IMR-90 (cell line): ENCODE results near the gene CORO7. TPM values are rescaled to one million over a fixed set of nuclear protein-coding genes. Genes with fewer than 3 reads are reported as not detected.

Experiments used
- ATAC-seq: fragments of 200-7000 bp; cut with Tn5 transposase; 2 replicates; pipeline ENCODE4 v1.9.1; 2020; ENCODE audit warnings: low read depth, mild to moderate bottlenecking, moderate library complexity
- BruUV-seq: library from RNA; stranded (reverse); fragments of 400-500 nt; replicated peaks from 2 replicates; lab custom pipeline; 2021; lab: Mats Ljungman, UMichigan
- CTCF ChIA-PET: fragments of 300-600 bp; formaldehyde crosslinking; extraction: SDS; loops from one replicate; lab custom pipeline; 2021; ENCODE audit warnings: antibody characterized with exemption; lab: Yijun Ruan, JAX
- POLR2A ChIA-PET: fragments of 300-600 bp; sonication (Branson Sonifier 250); formaldehyde crosslinking; loops from one replicate; lab custom pipeline; 2022; ENCODE audit warnings: antibody characterized with exemption; ENCODE audit not compliant: unreplicated experiment; lab: Charles Lee
- DNase-seq: peaks from one replicate; pipeline ENCODE4 v3.0.0; 2013
- H2AFZ ChIP-seq: replicated peaks from 2 replicates; pipeline ENCODE3; 2013; ENCODE audit warnings: low read length, mild to moderate bottlenecking; ENCODE audit not compliant: poor library complexity
- H2AK5ac ChIP-seq: 2 replicates; pipeline ENCODE4 v1.6.1; 2013; ENCODE audit warnings: low read depth, low read length, inconsistent platforms
- H2AK9ac ChIP-seq: replicated peaks from 2 replicates; pipeline ENCODE3; 2013; ENCODE audit warnings: mild to moderate bottlenecking, low read depth, low read length, moderate library complexity; ENCODE audit not compliant: poor library complexity
- H2BK120ac ChIP-seq: 2 replicates; pipeline ENCODE4 v1.6.1; 2013; ENCODE audit warnings: low read depth, low read length, inconsistent platforms
- H2BK15ac ChIP-seq: 3 replicates; pipeline ENCODE4 v1.6.1; 2013; ENCODE audit warnings: low read depth, low read length, inconsistent platforms
- H2BK20ac ChIP-seq: 2 replicates; pipeline ENCODE4 v1.6.1; 2013; ENCODE audit warnings: low read depth, mild to moderate bottlenecking, inconsistent platforms, low read length, moderate library complexity
- H2BK5ac ChIP-seq: 2 replicates; pipeline ENCODE4 v1.6.1; 2013; ENCODE audit warnings: mild to moderate bottlenecking, low read depth, low read length, inconsistent platforms; ENCODE audit not compliant: poor library complexity, severe bottlenecking
- H3K14ac ChIP-seq: replicated peaks from 2 replicates; pipeline ENCODE4 v1.6.1; 2013; ENCODE audit warnings: low read depth, low read length, inconsistent platforms
- H3K18ac ChIP-seq: 2 replicates; pipeline ENCODE4 v1.6.1; 2013; ENCODE audit warnings: low read depth, low read length, control low read depth
- H3K23ac ChIP-seq: 2 replicates; pipeline ENCODE4 v1.6.1; 2013; ENCODE audit warnings: low read depth, low read length, inconsistent platforms
- H3K27ac ChIP-seq: 2 replicates; pipeline ENCODE4 v1.5.1; 2013; ENCODE audit warnings: mild to moderate bottlenecking, control low read depth, low read length; ENCODE audit not compliant: insufficient read depth
- H3K27me3 ChIP-seq: 2 replicates; pipeline ENCODE4 v1.6.1; 2013; ENCODE audit warnings: low read length; ENCODE audit not compliant: control insufficient read depth, insufficient read depth
- H3K36me3 ChIP-seq: 2 replicates; pipeline ENCODE4 v1.6.1; 2013; ENCODE audit warnings: low read length, mixed read lengths; ENCODE audit not compliant: control insufficient read depth, insufficient read depth
- H3K4ac ChIP-seq: 2 replicates; pipeline ENCODE4 v1.6.1; 2013; ENCODE audit warnings: low read depth, low read length, inconsistent platforms
- H3K4me1 ChIP-seq: 2 replicates; pipeline ENCODE4 v1.6.1; 2013; ENCODE audit warnings: low read length, mixed read lengths; ENCODE audit not compliant: control insufficient read depth, insufficient read depth
- H3K4me2 ChIP-seq: 2 replicates; pipeline ENCODE4 v1.6.1; 2013; ENCODE audit warnings: low read depth, mild to moderate bottlenecking, control low read depth, low read length, moderate library complexity
- H3K4me3 ChIP-seq: 2 replicates; pipeline ENCODE4 v1.5.1; 2013; ENCODE audit warnings: low read depth, mild to moderate bottlenecking, control low read depth, low read length, moderate library complexity; ENCODE audit not compliant: insufficient read depth
- H3K56ac ChIP-seq: 2 replicates; pipeline ENCODE4 v1.6.1; 2013; ENCODE audit warnings: low read length, inconsistent platforms; ENCODE audit not compliant: insufficient read depth; ENCODE audit errors: extremely low read depth
- H3K79me1 ChIP-seq, 2 experiments: 2 replicates each; pipeline ENCODE4 v1.6.1; 2013; ENCODE audit warnings: low read length in 2 of 2, inconsistent platforms in 1 of 2, low read depth in 1 of 2
- H3K9ac ChIP-seq: 2 replicates; pipeline ENCODE4 v1.6.1; 2013; ENCODE audit warnings: low read depth, low read length, control low read depth
- H3K9me1 ChIP-seq: 2 replicates; pipeline ENCODE4 v1.6.1; 2013; ENCODE audit warnings: low read length, inconsistent platforms; ENCODE audit not compliant: insufficient read depth
- H3K9me3 ChIP-seq: 2 replicates; pipeline ENCODE4 v1.6.1; 2013; ENCODE audit warnings: low read length; ENCODE audit not compliant: control insufficient read depth, insufficient read depth
- H4K20me1 ChIP-seq: 2 replicates; pipeline ENCODE4 v1.6.1; 2013; ENCODE audit warnings: low read length, inconsistent platforms; ENCODE audit not compliant: insufficient read depth
- H4K5ac ChIP-seq: 2 replicates; pipeline ENCODE4 v1.6.1; 2013; ENCODE audit warnings: mild to moderate bottlenecking, low read depth, low read length, control low read depth
- H4K8ac ChIP-seq, 2 experiments: 2 replicates each; pipeline ENCODE4 v1.6.1; 2013; ENCODE audit warnings: low read depth in 2 of 2, low read length in 2 of 2, control low read depth in 1 of 2, inconsistent platforms in 1 of 2
- H4K91ac ChIP-seq: 2 replicates; pipeline ENCODE4 v1.6.1; 2013; ENCODE audit warnings: low read depth, low read length, inconsistent platforms; ENCODE audit not compliant: insufficient read depth
- CEBPB ChIP-seq: IDR thresholded peaks from 2 replicates; pipeline ENCODE4 v1.6.1; 2012; ENCODE audit warnings: low read depth, low read length, improper control_type of control experiment
- CHD1 ChIP-seq: IDR thresholded peaks from 2 replicates; pipeline ENCODE4 v1.6.1; 2012; ENCODE audit warnings: low read depth, low read length, improper control_type of control experiment
- WGBS, 2 experiments: methylation state at CpG; one replicate each; pipeline versions ENCODE4 v1.1.5 to v1.1.7; 2013; ENCODE audit warnings: missing lambda C conversion rate in 2 of 2; ENCODE audit not compliant: insufficient read length in 1 of 2; ENCODE audit errors: extremely low coverage in 2 of 2; 5-methylcytosine and 5-hydroxymethylcytosine counted together
- dilution Hi-C: fragments of 300-500 bp; cut with HindIII; formaldehyde crosslinking; loops from one replicate; pipeline ENCODE4 v1.14.3; 2018; ENCODE audit warnings: low sequenced_read_pairs; ENCODE audit not compliant: unreplicated experiment
- in situ Hi-C: fragments of 300-500 bp; cut with MboI; formaldehyde crosslinking; loops from 3 replicates; pipeline ENCODE4 v1.14.3; 2019; ENCODE audit warnings: low sequenced_read_pairs, inconsistent platforms, mixed read lengths
- intact Hi-C: fragments of 100-400 bp; cut with micrococcal nuclease; formaldehyde crosslinking; loops from 2 replicates; pipeline ENCODE4 v1.10.0; 2022
- polyA plus RNA-seq, 3 experiments: library from polyadenylated mRNA; depleted of rRNA; stranded (reverse); fragments of >200 nt; gene quantifications; 2 replicates each; pipeline ENCODE4 v1.2.3, GENCODE V29; 2012; ENCODE audit warnings: low replicate concordance in 1 of 3
- total RNA-seq: library from RNA; depleted of rRNA; stranded (reverse); fragments of >200 nt; gene quantifications from 2 replicates; pipeline ENCODE4 v1.2.3, GENCODE V29; 2012
- TF ChIP-seq, protein P1 (sequence below): fragments of 150-350 bp; IDR thresholded peaks from 2 replicates; pipeline ENCODE4 v1.6.1; 2016; ENCODE audit warnings: low read depth, mild to moderate bottlenecking, low read length, moderate library complexity, borderline replicate concordance

The CORO7 gene
- total and polyA plus RNA-seq, 2 of the 4 experiments (the other 2 are of a cell fraction): 6.3 to 26.7 TPM

GRCh38 chr16:4381935-4382794, 34.2 kb downstream of the CORO7 start:
- peak overlapping the region; percentile 5 for H2AFZ ChIP-seq
- no peak overlapping the region for H2AK9ac ChIP-seq
- H3K9ac ChIP-seq: no peak overlapping the region
- no peak overlapping the region for H4K5ac ChIP-seq
- H3K27ac ChIP-seq: no peak overlapping the region
- peaks cover 55% of the 10 kb centered on the region for H3K36me3 ChIP-seq
- no peak overlapping the region for H3K18ac ChIP-seq
- peaks cover 11% of the 10 kb centered on the region for H3K9me1 ChIP-seq
- H4K8ac ChIP-seq: no peak overlapping the region
- no peaks in the 10 kb centered on the region for H3K27me3 ChIP-seq
- ChIA-PET POLR2A (no interaction called here), CTCF (no interaction called here)
- no peak for TF ChIP-seq CHD1
- TF ChIP-seq, protein P1, sequence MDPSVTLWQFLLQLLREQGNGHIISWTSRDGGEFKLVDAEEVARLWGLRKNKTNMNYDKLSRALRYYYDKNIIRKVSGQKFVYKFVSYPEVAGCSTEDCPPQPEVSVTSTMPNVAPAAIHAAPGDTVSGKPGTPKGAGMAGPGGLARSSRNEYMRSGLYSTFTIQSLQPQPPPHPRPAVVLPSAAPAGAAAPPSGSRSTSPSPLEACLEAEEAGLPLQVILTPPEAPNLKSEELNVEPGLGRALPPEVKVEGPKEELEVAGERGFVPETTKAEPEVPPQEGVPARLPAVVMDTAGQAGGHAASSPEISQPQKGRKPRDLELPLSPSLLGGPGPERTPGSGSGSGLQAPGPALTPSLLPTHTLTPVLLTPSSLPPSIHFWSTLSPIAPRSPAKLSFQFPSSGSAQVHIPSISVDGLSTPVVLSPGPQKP: no peak
- no peak for TF ChIP-seq CEBPB
- no peak overlapping the region for H3K56ac ChIP-seq
- no peak overlapping the region for H4K91ac ChIP-seq
- WGBS, 2 experiments: 87% methylated on average over 28 of the region's 55 CpGs; no CpG with 5 or more reads in 1 of the 2 experiments
- no peak overlapping the region for H3K4me2 ChIP-seq
- ATAC-seq: no peak
- no peak overlapping the region for H3K4me3 ChIP-seq
- no peak overlapping the region for H3K23ac ChIP-seq
- H3K9me3 ChIP-seq: no peaks in the 10 kb centered on the region
- H4K20me1 ChIP-seq: peaks cover 98% of the 10 kb centered on the region
- H2AK5ac ChIP-seq: no peak overlapping the region
- peaks cover 0 to 91% of the 10 kb centered on the region in 2 experiments; a peak in 3 of 4 replicates for H3K79me1 ChIP-seq
- peaks cover 30% of the 10 kb centered on the region for H3K4me1 ChIP-seq
- intact Hi-C loops (no loop called here), in situ Hi-C loops (no loop called here), dilution Hi-C loops (no loop called here)
- H2BK5ac ChIP-seq: no peak overlapping the region
- no peak overlapping the region for H2BK20ac ChIP-seq
- BruUV-seq: no TSS peak
- H2BK120ac ChIP-seq: no peak overlapping the region
- H3K4ac ChIP-seq: no peak overlapping the region
- H3K14ac ChIP-seq: no peak overlapping the region
- no peak overlapping the region for H2BK15ac ChIP-seq
- no peak for DNase-seq
